ENCODE measurements around the gene TNPO1.
"Not testable (repeated sequence)": the region's sequence is repeated elsewhere in the genome, so short reads cannot be mapped to it uniquely, and the experiment has no call there.

TNPO1 gene

DNA sequence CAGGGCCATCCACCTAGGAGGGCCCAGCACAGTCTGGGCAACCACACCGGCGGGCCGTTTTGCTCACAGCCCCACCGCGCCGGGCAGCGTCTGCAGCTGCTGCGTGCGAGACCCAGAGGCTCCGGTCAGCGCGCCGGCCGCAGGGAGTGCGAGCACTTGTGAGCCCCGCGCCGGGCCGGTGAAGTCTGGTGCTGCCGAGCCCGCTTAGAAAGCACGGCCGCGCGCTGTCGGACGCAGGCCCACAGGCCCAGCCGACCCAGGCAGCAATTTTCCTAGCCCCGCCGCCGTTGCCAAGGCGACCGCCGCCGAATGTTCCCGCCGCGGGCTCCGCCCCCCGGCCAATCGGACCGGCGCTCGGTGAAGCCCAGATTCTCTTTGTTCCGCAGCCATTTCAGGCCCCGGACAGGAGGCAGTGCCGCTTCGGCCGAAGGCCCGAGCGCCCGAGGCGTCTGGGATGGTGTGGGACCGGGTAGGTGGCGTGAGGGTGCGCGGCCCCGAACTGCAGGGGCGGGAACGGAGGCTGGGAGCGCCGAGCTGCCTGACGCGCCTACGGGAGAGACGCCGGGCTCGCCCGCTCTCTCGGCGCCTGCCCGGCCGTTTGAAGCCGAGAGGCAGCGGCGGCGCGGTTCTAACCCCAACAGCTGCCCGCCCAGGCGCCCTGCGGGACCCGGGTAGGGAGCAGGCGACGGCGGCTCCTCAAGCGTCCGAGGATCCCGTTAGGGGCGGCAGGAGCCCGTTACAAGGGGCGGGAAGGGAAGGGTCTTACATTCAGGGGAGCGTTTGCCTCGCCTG, at the start of gene TNPO1:
Gene TNPO1 (plus strand): TSS at position 378 of the 792 bp plus-strand sequence. CDS start 77 bp downstream, at position 455.
- peak; percentile 48 to 79 for DNase-seq (ENCODE audit: low read depth in 2 of 2)

DNA sequence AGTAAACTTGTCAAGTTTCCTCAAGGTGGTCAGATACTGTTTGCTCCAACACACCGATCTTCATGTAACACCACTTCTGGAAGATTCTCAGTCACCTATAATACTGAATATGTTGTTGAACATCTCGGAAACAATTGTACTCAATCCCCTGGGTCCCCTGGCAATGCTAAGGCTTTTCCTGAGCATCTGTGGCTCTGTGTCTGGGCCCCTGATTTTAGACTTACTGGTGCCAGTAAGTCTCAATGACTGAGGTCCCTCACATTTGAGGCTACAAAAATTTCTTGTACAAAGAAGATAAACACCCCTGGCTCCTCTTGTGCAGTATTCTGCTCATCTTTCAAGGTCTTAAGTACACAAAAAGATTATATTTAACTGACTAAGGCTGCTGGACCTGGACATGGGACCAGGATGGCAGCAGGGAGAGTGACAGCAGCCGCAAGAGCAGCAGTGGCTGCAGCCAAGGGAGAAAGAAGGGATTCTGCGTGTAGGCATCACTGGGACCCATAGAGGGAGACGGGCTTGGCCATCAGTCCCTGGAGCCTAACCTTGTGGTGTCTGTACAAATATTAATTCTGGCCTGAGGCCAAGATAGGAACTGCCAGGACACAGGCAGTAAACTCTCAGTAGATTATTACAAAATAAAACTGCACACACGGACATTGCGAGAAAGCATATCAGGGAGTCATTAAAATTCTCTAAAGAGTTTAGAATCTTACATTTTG, 49.0 kb upstream of the TNPO1 start:
- no peak for DNase-seq (ENCODE audit: low read depth in 2 of 2)

DNA sequence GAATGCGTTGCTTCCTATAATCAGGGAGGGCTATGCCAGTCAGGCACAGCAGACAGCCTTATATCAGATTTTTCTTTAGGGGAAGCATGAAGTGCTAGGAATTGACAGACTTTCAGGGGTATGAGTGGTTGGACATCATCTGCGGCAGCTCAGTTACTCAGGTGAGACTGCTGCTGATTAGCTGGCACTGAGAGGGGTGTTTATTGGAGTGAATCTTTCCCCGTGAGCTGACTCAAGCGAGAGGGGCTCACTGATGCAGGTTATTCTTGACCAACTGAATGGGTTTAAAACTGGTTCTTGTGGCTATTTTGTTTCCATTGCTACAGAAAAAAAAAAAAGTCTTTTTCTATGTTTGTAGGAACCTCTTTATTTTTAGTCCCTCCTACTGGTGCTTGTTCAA, 46.2 kb upstream of the TNPO1 start:
- no peak for DNase-seq (ENCODE audit: low read depth in 2 of 2)

DNA sequence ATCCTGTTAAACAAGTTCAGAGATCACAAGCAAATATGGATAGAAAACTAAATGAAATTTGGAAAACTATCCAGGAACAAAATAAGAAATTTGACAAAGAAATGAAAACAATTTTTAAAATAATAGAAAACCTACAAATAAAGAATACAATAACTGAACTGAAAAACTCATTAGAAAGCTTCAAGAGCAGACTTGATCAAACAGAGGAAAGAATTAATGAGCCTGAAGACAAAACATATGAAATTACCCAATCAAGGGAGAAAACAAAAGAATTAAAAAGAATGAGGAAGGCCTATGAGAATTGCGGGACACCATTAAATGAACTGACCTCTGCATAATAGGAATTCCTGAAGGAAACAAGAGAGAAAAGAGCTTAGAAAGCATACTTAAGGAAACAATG, 39.8 kb upstream of the TNPO1 start:
- no peak for DNase-seq (ENCODE audit: low read depth in 2 of 2)

DNA sequence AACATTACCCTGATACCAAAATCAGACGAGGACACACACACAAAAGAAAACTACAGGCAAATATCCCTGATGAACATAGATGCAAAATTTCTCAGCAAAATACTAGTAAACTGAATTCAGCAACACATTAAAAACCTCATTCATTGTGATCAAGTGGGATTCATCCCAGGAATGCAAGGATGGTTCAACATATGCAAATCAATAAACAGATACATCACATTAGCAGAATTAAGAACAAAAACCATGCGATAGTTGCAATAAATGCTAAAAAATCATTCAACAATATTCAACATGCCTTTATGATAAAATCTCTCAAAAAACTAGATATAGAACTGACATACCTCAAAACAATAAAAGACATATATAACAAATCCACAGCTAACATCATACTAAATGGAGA, 36.9 kb upstream of the TNPO1 start:
- no peak for DNase-seq (ENCODE audit: low read depth in 2 of 2)

DNA sequence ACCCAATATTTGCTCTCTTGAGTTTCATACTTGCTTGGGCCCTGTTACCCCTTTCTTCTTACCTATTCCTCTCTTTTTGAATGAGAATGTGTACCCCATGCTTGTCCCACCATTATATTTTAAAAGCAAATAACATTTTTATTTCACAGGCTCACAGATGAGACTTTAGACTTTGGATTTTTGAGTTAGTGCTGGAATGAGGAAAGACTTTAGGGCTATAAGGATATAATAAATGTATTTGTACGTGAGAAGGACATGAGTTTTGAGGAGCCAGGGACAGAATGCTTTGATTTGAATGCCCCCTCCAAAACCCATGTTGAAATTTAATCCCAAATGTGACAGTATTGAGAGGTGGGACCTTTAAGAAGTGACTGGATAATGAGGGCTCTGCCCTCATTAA, 33.1 kb upstream of the TNPO1 start:
- no peak for DNase-seq (ENCODE audit: low read depth in 2 of 2)

DNA sequence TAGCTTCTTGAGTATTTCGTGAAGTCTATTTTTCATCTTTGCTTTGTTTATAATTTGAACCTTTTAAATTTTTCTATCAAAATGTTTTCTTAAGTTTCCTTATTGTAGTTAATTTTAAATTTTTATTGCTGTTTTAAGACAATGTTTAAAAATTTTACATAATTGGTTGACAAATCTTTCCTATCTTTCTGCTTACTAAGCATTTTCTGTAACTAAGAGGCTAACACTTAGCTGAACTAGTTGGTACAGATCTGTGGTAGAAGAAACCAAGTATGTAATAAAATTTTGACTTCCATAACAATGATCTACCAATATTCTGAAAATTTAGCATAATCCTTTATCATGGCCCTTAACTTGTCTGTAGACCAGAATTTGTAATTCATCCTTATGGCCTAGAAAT, 32.3 kb upstream of the TNPO1 start:
- DNase-seq (ENCODE audit: low read depth in 2 of 2) = no peak

DNA sequence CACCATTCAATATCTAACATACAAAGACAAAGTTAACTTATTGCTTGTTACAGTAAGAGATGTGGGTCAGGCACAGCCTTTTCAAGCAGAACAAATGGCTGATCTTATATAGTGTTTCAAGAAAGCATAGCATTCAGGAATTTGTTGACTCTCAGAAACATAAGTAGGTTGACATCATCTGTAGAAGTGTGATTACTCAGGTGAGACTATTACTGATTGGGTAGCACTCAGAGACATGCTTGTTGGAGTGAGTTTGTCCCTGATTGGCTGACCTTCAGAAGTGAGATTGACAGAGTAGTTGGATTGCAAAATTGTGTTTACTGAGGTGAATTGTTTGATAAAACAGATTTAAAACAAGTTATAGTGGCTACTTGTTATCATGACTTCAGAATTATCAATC, 30.7 kb upstream of the TNPO1 start:
- no peak for DNase-seq (ENCODE audit: low read depth in 2 of 2)

DNA sequence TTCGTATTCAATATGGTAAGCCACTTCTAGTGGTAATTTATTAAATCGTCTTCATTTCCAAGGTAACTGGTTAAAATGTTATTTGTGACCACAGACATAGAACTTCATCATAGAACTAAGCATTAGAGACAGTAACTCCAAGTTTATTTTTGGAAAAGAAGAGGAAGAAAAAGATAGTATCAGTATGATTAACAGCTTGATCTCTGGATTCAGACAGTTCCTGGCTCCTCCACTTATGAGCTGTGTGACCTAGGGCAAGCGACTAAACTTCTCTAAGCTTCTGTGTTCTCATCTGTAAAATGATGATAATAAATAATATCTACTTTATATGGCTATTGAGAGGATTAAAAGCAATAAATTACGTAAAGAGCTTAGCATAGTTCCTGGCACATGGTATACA, 29.8 kb upstream of the TNPO1 start:
- DNase-seq (ENCODE audit: low read depth in 2 of 2) = no peak

DNA sequence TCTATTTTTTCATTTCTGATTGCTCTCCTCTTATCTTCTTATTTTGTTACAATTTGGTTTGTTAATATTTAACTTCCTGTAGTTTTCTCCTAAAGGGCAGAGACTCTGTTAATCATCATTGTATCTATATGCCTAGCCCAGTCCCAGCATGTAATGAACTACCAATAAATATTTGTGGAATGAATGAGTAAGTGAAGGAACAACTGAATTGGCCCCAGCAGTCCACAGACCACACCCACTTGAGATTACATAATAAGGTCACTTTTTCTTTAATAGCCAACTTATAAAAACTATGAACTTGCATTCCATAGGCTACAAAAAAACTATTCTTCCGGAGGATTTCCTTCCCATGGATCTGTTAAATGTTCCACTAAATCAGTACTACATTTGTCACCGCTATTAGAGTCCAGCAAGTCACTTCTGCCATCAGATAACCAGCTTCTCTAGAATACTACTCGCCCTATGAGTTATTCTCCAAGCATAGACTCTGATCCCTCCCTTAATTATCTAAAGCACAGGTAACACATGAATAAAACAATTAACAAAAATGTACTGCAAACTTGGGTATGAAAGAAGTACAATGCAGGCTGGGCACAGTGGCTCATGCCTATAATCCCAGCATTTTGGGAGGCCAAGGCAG, 27.5 kb upstream of the TNPO1 start:
- no peak for DNase-seq (ENCODE audit: low read depth in 2 of 2)

DNA sequence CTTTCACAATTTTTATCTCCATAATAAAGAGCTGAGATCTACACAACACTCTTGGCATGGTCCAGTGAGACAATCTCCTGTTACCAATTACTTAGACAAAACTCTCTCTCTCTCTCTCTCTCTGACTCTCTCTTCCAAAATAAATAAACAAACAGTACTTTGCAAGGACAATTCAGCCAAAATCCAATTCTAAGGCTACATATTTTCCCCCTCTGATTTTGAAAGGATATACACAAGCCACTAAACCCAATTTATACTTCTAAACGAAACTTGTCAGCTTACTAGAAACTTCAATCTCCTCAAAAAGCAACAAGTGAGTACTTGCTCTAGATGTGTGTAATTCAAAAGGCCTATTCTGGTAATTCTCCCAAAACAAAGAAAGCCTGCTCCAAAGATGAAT, 26.3 kb upstream of the TNPO1 start:
- no peak for DNase-seq (ENCODE audit: low read depth in 2 of 2)

DNA sequence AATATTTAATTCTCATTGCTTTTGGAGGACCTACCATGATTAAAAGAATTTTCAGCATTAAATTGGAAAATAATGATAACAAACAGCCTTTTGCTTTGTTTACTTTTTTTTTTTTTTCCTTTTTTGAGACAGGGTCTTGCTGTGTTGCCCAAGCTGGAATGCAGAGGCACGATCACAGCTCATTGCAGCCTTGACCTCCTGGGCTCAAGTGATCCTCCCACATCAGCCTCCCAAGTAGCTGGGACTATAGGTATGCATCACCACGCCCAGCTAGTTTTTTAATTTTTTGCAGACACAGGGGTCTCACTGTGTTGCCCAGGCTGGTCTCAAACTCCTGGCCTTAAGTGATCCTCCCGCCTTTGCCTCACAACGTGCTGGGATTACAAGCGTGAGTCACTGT, 23.8 kb upstream of the TNPO1 start:
- DNase-seq (ENCODE audit: low read depth in 2 of 2) = not testable (repeated sequence)

DNA sequence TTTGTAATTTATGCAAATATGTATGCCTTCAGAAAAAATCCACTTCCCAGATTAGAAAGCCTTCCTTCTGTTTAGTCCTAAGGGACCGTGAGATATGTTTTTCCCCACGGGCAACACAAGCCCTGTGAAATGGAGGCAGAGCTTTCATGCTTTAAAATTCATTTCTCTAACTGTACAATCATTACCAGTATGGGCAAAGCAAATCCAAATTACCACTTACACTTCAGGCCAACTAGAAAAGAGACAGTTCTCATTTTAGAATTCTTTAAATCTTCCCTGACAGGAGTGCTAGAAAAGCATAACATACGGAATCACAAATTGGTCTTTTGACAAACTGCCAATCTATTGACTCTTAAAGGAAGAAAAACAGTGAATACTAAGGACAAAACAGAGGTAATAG, 20.5 kb upstream of the TNPO1 start:
- no peak for DNase-seq (ENCODE audit: low read depth in 2 of 2)

DNA sequence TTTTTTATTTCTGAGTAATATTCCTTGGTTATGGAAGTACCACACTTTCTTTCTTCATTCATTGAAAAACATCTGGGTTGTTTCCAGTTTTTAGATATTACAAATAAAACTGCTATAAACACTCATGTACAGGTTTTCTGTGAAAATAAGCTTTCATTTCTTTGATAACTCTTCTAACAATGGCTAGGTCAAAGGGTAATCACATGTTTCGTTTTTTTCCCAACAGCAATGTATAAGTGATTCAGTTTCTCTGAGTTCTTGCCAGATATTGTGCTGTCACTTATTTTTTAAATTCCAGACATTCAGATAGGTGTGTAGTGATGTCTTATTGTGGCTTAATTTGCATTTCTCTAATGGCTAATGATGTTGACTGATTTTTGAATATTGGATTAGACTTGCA, 16.7 kb upstream of the TNPO1 start:
- DNase-seq (ENCODE audit: low read depth in 2 of 2) = no peak

DNA sequence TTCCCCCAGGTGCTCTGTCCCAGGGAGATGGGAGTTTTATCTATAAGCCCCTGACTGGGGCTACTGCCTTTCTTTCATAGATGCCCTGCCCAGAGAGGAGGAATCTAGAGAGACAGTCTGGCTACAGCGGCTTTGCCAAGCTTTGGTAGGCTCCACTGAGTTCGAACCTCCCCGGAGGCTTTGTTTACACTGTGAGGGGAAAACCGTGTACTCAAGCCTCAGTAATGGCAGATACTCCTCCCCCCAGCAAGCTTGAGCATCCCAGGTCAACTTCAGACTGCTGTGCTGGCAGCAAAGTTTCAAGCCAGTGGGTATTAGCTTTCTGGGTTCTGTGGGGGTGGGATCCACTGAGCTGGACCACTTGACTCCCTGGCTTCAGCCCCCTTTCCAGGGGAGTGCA, 7.8 kb upstream of the TNPO1 start:
- not testable (repeated sequence) for DNase-seq (ENCODE audit: low read depth in 2 of 2)

DNA sequence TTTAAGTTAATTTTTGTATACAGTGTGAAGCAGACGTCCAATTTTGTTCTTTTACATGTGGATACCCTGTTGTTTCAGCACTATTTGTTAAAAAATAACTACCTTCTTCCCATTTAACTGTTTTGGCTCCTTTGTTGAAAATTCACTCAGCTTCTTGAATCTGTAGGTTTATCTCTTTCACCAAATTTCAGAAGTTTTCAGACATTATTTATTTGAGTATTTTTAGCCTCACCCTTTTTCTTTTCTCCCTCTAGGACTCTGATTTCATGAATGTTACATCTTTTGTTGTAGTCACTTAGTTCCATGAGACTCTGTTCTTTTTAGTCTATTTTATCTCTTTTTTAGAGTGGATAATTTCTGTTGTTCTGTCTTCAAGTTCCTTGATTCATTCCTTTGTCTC, 4.6 kb upstream of the TNPO1 start:
- no peak for DNase-seq (ENCODE audit: low read depth in 2 of 2)

DNA sequence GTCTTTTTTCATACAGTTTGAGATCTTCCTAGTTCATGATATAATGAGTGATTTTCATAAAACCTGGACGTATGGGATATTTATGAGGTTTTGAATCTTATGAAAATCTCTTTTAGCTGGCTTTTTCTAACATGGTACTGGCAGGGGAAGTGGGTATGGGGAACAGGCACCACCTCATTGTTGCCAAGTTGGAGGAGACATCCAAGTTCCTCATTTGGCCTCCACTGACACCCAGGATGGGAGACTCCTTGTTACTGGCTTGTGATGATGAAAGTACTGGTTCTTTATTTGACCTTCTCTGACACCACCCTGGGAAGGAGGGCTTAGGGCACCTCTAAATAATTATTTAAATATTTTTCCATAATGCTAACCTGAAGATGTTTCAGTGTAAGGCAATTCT, 4.0 kb upstream of the TNPO1 start:
- no peak for DNase-seq (ENCODE audit: low read depth in 2 of 2)

DNA sequence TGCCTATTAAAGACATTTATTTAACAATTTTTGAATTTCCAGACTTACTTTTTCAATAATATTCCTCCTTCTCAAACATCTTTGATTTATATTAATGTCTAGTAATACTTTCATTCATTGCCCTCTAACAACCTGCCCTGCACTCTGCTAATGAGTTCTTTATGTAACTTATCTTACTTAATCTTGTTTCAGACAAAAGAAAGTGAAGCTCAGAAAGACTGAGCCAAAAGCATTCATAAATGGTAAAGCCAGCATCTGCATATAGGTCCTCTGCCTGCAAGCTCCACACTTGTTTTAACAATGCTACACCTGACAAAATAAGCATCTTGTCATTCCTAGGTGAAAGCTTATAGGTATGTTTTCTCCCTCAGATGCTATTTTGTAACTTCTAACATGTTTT, 2.4 kb upstream of the TNPO1 start:
- DNase-seq (ENCODE audit: low read depth in 2 of 2) = no peak

DNA sequence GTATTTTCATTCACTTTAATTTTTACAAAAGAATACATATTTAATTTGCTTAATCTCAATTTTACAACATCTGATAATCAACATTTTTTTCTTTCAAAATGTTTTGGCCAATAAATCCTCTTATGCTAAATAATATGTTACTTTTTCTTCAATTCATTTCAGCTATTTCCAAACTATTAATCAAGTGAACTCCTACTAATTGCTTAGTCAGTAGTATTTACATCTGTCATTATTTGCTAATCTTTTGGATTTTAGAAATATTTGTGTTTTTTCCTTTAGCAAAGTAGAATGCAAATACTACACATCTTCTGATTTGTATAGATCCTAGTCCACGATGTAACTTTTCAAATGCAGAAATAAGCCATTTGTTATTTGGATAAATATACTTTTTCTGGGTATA, 1.6 kb upstream of the TNPO1 start:
- DNase-seq (ENCODE audit: low read depth in 2 of 2) = no peak

DNA sequence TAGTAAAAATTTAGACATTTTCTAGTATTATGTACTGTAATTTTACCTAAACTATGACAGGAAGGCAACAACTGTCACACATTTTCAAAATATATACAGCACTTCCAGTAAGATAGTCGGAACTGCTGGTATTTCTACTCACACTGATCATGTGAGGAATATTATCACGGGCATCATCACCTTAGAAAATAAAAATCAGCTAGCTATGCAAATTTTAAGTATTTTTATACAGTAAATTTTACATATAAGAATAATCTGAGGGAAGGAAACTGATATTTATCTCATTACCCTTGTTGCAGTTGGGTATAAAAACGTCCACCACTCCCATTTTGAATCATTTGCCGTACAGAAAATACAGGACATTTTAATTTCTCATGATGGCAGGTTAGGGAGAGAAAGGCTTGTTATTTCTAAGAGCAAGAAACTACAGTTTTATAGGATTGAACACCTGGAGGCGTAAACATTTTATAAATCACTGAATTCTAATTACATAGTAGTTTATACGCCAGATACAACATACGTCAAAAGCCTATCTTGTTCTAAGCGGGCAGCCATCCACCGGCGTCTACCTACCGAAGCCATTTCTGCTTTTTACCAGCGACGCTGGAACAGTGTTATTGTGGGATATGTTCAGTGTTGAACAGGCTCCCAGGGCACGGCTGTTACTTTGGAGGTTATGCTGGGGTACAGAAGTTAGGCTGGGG, 729 bp upstream of the TNPO1 start:
- DNase-seq (ENCODE audit: low read depth in 2 of 2) = no peak

DNA sequence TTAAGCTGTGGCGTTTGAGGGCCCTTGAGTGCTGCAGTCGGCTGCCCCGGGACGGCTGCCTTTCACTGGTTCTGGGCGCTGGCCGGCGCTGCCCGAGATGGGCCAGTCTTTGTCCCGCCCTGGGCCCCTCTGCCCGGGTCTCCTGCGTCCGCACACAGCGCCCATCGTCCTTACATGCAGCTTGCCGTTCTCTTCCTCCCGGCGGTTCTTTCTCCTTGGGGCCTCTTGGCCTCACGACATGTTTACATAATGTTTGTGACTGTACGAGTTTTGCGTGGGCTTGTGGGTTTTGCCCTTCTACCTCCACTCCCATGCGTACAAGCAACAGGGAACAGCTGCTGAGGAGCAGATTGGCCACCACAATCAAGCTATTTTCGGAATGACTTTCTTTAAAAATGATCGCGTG, 618 bp downstream of the TNPO1 start:
- peak in 1 of 2 donors; percentile 8 for DNase-seq (ENCODE audit: low read depth in 2 of 2)

DNA sequence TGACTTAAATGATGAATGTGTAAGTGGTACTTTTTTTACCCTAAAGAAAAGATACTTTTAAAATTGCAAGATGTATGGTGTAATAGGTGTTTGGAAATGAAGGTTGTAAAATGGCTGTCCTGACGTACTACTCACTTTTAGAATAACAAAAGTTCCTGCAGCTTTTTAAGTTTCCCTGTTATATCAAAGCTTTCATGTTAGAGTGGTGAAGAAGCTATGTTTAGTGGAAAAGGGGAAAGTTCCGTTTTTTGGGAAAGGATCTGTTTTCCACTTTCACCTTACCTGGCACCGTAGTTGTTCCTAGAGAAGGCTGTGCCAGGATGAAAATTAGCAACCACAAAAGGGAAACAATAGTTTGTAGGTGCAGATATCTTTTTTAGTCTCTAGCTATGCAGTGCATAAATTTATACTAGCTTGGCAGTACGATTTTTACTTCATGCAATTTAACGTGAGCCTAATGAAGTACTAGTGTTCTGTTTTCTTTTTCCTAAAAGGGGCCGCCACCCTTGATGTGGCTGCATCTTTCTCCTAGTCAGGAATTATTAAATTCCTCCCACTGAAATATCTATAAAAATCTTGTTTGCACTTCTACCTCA, 1.3 kb downstream of the TNPO1 start:
- no peak for DNase-seq (ENCODE audit: low read depth in 2 of 2)
